Panc1 (cell line): ENCODE measurements around the gene SYNC. TPM values are rescaled to one million over a fixed set of nuclear protein-coding genes. Genes with fewer than 3 reads are reported as not detected.

Experiments used
- ATAC-seq: fragments of 200-7000 bp; cut with Tn5 transposase; 2 replicates; pipeline ENCODE4 v1.9.1; 2020; ENCODE audit warnings: mild to moderate bottlenecking, moderate library complexity
- BruUV-seq: library from RNA; stranded (reverse); fragments of 400-500 nt; replicated peaks from 2 replicates; lab custom pipeline; 2021; lab: Mats Ljungman, UMichigan
- CTCF ChIA-PET: fragments of 300-600 bp; sonication (Branson Sonifier 250); formaldehyde crosslinking; loops from one replicate; lab custom pipeline; 2022; ENCODE audit warnings: antibody characterized with exemption; lab: Charles Lee
- POLR2A ChIA-PET: fragments of 300-600 bp; sonication (Branson Sonifier 250); formaldehyde crosslinking; loops from one replicate; lab custom pipeline; 2022; ENCODE audit warnings: antibody characterized with exemption; lab: Charles Lee
- DNase-seq: peaks from one replicate; pipeline ENCODE4 v3.0.0-alpha.2; 2010; ENCODE audit warnings: low read depth, low spot score
- H3K27ac ChIP-seq: 2 replicates; pipeline ENCODE4 v1.5.1; 2011; ENCODE audit warnings: mild to moderate bottlenecking, low read length, inconsistent platforms
- H3K27me3 ChIP-seq: fragments of 200-500 bp; sonication (Bioruptor generic); 2 replicates; pipeline ENCODE4 v1.6.0; 2014; ENCODE audit warnings: low read length, inconsistent platforms; ENCODE audit not compliant: control insufficient read depth, insufficient read depth
- H3K36me3 ChIP-seq: fragments of 200-500 bp; sonication (Bioruptor generic); 2 replicates; pipeline ENCODE4 v1.5.1; 2014; ENCODE audit warnings: inconsistent platforms, mild to moderate bottlenecking, low read length, moderate library complexity; ENCODE audit not compliant: control insufficient read depth, insufficient read depth
- H3K4me1 ChIP-seq: 2 replicates; pipeline ENCODE4 v1.5.1; 2011; ENCODE audit warnings: inconsistent platforms, mild to moderate bottlenecking, low read length, moderate library complexity; ENCODE audit not compliant: control insufficient read depth, insufficient read depth
- H3K4me3 ChIP-seq, 2 experiments: 2 replicates each; pipeline ENCODE4 v1.5.1; 2011 to 2012; ENCODE audit warnings: low read depth in 2 of 2, low read length in 2 of 2, mild to moderate bottlenecking in 2 of 2, inconsistent platforms in 1 of 2, moderate library complexity in 1 of 2
- H3K9me3 ChIP-seq: fragments of 200-500 bp; sonication (Bioruptor generic); 2 replicates; pipeline ENCODE4 v1.5.1; 2014; ENCODE audit warnings: low read depth, mild to moderate bottlenecking, inconsistent platforms, low read length, moderate library complexity; ENCODE audit not compliant: control insufficient read depth, insufficient read depth
- POLR2AphosphoS5 ChIP-seq: IDR thresholded peaks from 2 replicates; pipeline ENCODE4 v1.6.1; 2012; ENCODE audit warnings: mild to moderate bottlenecking, low read depth, low read length, moderate library complexity
- SIN3A ChIP-seq: IDR thresholded peaks from 2 replicates; pipeline ENCODE4 v1.6.1; 2012; ENCODE audit warnings: low read depth, mild to moderate bottlenecking, low read length, moderate library complexity, borderline replicate concordance; ENCODE audit not compliant: insufficient read depth
- TCF7L2 ChIP-seq: IDR thresholded peaks from 2 replicates; pipeline ENCODE4 v1.6.1; 2011; ENCODE audit warnings: mild to moderate bottlenecking, low read depth, low read length, inconsistent platforms
- in situ Hi-C: cut with HindIII; loops from 2 replicates; pipeline ENCODE4 v1.10.0; 2016; ENCODE audit warnings: low sequenced_read_pairs, low pct_unique_long_range_greater_than_20kb
- intact Hi-C: fragments of 100-400 bp; cut with micrococcal nuclease; formaldehyde crosslinking; loops from one replicate; pipeline ENCODE4 v1.10.0; 2022; ENCODE audit not compliant: unreplicated experiment
- total RNA-seq: library from RNA; stranded (reverse); gene quantifications from one replicate; pipeline ENCODE4 v1.2.1, GENCODE V29; 2021; ENCODE audit not compliant: unreplicated experiment
- TF ChIP-seq, protein P1 (sequence below): fragments of 450-650 bp; IDR thresholded peaks from 2 replicates; pipeline ENCODE4 v1.5.1; 2017; ENCODE audit warnings: mild to moderate bottlenecking
- TF ChIP-seq, protein P2 (sequence below), 2 experiments: IDR thresholded peaks; 2 replicates each; pipeline ENCODE4 v1.6.1; 2011 to 2012; ENCODE audit warnings: low read depth in 2 of 2, control low read depth in 1 of 2, low read length in 1 of 2, mild to moderate bottlenecking in 1 of 2, moderate library complexity in 1 of 2; ENCODE audit not compliant: insufficient read depth in 1 of 2

SYNC gene
- total RNA-seq, 1 experiment from 2014 or later: 1.3 TPM

DNA sequence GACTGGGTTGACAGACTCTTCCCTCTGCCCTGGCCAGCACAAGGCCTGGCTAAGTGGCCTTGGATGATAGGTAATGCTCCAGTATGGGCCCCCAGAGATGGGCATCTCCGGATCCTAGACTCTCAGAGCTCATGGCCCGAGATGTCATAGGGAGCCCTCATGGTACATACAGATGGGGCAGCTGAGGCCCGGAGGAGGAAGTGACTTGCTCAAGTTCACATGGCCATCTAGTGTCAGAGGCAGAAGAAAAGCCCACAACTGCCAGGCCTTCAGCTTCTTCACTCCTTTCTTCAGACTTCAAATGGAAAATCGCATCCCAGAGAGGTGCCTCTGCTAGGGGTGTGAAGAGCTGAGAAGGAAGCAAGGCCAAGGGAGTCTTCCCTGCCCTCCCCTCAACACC is 46.8 kb upstream of the SYNC start:
- H3K4me3 ChIP-seq: no peak overlapping the region
- in situ Hi-C loops (no loop called here), intact Hi-C loops (no loop called here)
- ChIA-PET CTCF (interaction anchor here (0.6 kb wide), 2 partner anchors 20 to 516 kb away, joined by 5 to 14 read pairs; no protein-coding TSS in a partner anchor), POLR2A (no interaction called here)
- no peaks in the 10 kb centered on the region for H3K9me3 ChIP-seq
- ATAC-seq (no peak), DNase-seq (no peak)
- TF ChIP-seq SIN3A: no peak
- TF ChIP-seq TCF7L2: no peak
- TF ChIP-seq, protein P1, sequence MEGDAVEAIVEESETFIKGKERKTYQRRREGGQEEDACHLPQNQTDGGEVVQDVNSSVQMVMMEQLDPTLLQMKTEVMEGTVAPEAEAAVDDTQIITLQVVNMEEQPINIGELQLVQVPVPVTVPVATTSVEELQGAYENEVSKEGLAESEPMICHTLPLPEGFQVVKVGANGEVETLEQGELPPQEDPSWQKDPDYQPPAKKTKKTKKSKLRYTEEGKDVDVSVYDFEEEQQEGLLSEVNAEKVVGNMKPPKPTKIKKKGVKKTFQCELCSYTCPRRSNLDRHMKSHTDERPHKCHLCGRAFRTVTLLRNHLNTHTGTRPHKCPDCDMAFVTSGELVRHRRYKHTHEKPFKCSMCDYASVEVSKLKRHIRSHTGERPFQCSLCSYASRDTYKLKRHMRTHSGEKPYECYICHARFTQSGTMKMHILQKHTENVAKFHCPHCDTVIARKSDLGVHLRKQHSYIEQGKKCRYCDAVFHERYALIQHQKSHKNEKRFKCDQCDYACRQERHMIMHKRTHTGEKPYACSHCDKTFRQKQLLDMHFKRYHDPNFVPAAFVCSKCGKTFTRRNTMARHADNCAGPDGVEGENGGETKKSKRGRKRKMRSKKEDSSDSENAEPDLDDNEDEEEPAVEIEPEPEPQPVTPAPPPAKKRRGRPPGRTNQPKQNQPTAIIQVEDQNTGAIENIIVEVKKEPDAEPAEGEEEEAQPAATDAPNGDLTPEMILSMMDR: no peak
- no peak for TF ChIP-seq POLR2AphosphoS5
- TF ChIP-seq, protein P2, sequence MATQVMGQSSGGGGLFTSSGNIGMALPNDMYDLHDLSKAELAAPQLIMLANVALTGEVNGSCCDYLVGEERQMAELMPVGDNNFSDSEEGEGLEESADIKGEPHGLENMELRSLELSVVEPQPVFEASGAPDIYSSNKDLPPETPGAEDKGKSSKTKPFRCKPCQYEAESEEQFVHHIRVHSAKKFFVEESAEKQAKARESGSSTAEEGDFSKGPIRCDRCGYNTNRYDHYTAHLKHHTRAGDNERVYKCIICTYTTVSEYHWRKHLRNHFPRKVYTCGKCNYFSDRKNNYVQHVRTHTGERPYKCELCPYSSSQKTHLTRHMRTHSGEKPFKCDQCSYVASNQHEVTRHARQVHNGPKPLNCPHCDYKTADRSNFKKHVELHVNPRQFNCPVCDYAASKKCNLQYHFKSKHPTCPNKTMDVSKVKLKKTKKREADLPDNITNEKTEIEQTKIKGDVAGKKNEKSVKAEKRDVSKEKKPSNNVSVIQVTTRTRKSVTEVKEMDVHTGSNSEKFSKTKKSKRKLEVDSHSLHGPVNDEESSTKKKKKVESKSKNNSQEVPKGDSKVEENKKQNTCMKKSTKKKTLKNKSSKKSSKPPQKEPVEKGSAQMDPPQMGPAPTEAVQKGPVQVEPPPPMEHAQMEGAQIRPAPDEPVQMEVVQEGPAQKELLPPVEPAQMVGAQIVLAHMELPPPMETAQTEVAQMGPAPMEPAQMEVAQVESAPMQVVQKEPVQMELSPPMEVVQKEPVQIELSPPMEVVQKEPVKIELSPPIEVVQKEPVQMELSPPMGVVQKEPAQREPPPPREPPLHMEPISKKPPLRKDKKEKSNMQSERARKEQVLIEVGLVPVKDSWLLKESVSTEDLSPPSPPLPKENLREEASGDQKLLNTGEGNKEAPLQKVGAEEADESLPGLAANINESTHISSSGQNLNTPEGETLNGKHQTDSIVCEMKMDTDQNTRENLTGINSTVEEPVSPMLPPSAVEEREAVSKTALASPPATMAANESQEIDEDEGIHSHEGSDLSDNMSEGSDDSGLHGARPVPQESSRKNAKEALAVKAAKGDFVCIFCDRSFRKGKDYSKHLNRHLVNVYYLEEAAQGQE (IDR thresholded peaks at IDR 0.05; ENCODE audit: insufficient read depth in 1 of 2, low read depth in 2 of 2, low read length in 1 of 2): no peak
- H3K27me3 ChIP-seq: no peaks in the 10 kb centered on the region
- H3K27ac ChIP-seq: no peak overlapping the region
- no peaks in the 10 kb centered on the region for H3K36me3 ChIP-seq
- no TSS peak for BruUV-seq
- no peaks in the 10 kb centered on the region for H3K4me1 ChIP-seq

DNA sequence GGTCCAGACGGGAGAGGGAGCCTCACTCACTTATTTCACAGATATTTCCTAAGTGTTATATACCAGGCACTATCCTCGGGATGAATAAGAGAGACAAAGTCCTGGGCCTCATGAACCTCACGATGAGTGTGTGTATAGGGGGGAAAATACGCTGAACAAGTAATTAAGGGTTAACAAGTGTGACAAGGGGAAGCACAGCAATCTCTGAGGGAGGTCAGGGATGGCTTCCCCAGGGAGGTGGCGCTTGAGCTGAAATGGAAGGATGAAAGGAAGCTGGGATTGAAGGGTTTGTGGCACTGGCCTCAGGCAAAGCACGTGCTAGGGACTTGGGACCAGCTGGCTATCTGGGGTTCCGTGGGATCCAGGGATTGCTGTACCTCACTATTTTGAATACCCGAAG is 46.4 kb upstream of the SYNC start:
- CTCF ChIA-PET: interaction anchor here (0.6 kb wide), 1 partner anchor 516 kb away, joined by 14 read pairs; no protein-coding TSS in a partner anchor
- POLR2A ChIA-PET: no interaction called here
- Histone ChIP-seq H3K27me3 (no peaks in the 10 kb centered on the region), H3K4me1 (peaks cover 2% of the 10 kb centered on the region; the same call in 1 of the 2 replicates), H3K4me3 (no peak overlapping the region), H3K36me3 (no peaks in the 10 kb centered on the region), H3K9me3 (no peaks in the 10 kb centered on the region), H3K27ac (no peak overlapping the region)
- TF ChIP-seq, protein P1: no peak
- no peak for TF ChIP-seq SIN3A
- no peak for TF ChIP-seq TCF7L2
- TF ChIP-seq POLR2AphosphoS5: no peak
- TF ChIP-seq, protein P2 (IDR thresholded peaks at IDR 0.05; ENCODE audit: insufficient read depth in 1 of 2, low read depth in 2 of 2, low read length in 1 of 2): no peak
- intact Hi-C loops (no loop called here), in situ Hi-C loops (no loop called here)
- ATAC-seq: no peak
- no peak for DNase-seq
- BruUV-seq: no TSS peak
